Cardiac muscle cell (in vitro differentiated cells and primary cell): ENCODE results near the gene SLC10A1. TPM values are rescaled to one million over a fixed set of nuclear protein-coding genes. Genes with fewer than 3 reads are reported as not detected.
"Not testable (repeated sequence)": the region's sequence is repeated elsewhere in the genome, so short reads cannot be mapped to it uniquely, and the experiment has no call there.

Experiments
- DNase-seq, 2 donors: peaks; one replicate each; pipeline versions ENCODE4 v3.0.0 to v3.0.0-alpha.2; 2010 to 2017; ENCODE audit warnings: low read depth in 1 of 2, low spot score in 1 of 2
- H3K27ac ChIP-seq: fragments of 200-600 bp; sonication (generic); 2 replicates; pipeline ENCODE4 v1.5.1; 2016
- H3K27me3 ChIP-seq: fragments of 200-600 bp; sonication (generic); 2 replicates; pipeline ENCODE4 v1.6.0; 2016; ENCODE audit warnings: control low read depth
- H3K36me3 ChIP-seq: fragments of 200-600 bp; sonication (generic); 2 replicates; pipeline ENCODE4 v1.5.1; 2016; ENCODE audit warnings: control low read depth
- H3K4me1 ChIP-seq: fragments of 200-600 bp; sonication (generic); 2 replicates; pipeline ENCODE4 v1.8.1; 2017; ENCODE audit warnings: low read depth, mild to moderate bottlenecking, mixed run types
- H3K4me3 ChIP-seq: fragments of 200-600 bp; sonication (generic); 2 replicates; pipeline ENCODE4 v1.5.1; 2016; ENCODE audit warnings: mild to moderate bottlenecking
- H3K9me3 ChIP-seq: fragments of 200-600 bp; sonication (generic); 2 replicates; pipeline ENCODE4 v1.5.1; 2017; ENCODE audit warnings: low read depth, mild to moderate bottlenecking, control low read depth
- polyA plus RNA-seq: library from polyadenylated mRNA; unstranded; fragments of >200 nt; fragmentation: Nextera tagmentation; extraction: Ambion mirVana; gene quantifications from 2 replicates; pipeline ENCODE4 v1.2.1, GENCODE V29; 2016
- total RNA-seq: library from RNA; depleted of rRNA; stranded (reverse); fragments of >200 nt; gene quantifications from 2 replicates; pipeline ENCODE4 v1.2.3, GENCODE V29; 2016
- TF ChIP-seq, protein P1 (sequence below): IDR thresholded peaks from 2 replicates; pipeline ENCODE4 v1.5.1; 2012; ENCODE audit warnings: low read depth, mild to moderate bottlenecking, low read length

The SLC10A1 gene
- total and polyA plus RNA-seq, 2 experiments from 2014 or later: not detected

DNA sequence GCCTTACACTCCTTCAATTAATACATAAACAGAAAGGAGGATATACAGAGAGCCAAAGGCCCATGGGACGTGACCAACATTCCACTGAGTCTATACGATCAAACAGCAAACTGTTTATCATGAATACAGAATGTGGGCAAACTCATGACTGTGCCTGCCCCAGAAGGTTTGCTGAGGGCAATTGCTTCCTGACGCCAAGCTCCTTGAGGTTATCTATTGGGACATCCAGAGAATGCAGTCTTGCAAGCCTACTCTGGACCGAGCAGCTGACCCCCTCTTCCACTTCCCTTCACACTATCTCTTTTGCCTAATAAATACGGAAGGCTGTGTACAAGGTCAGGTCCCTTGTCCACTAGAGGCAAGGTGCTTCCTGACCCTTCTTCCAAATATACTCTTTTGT lies 18.5 kb upstream of the SLC10A1 start:
- TF ChIP-seq, protein P1, sequence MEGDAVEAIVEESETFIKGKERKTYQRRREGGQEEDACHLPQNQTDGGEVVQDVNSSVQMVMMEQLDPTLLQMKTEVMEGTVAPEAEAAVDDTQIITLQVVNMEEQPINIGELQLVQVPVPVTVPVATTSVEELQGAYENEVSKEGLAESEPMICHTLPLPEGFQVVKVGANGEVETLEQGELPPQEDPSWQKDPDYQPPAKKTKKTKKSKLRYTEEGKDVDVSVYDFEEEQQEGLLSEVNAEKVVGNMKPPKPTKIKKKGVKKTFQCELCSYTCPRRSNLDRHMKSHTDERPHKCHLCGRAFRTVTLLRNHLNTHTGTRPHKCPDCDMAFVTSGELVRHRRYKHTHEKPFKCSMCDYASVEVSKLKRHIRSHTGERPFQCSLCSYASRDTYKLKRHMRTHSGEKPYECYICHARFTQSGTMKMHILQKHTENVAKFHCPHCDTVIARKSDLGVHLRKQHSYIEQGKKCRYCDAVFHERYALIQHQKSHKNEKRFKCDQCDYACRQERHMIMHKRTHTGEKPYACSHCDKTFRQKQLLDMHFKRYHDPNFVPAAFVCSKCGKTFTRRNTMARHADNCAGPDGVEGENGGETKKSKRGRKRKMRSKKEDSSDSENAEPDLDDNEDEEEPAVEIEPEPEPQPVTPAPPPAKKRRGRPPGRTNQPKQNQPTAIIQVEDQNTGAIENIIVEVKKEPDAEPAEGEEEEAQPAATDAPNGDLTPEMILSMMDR: no peak
- H3K9me3 ChIP-seq: no peaks in the 10 kb centered on the region
- no peak overlapping the region for H3K4me3 ChIP-seq
- no peaks in the 10 kb centered on the region for H3K36me3 ChIP-seq
- peaks cover 23% of the 10 kb centered on the region for H3K27me3 ChIP-seq
- DNase-seq: no peak
- H3K27ac ChIP-seq: no peak overlapping the region
- H3K4me1 ChIP-seq: no peaks in the 10 kb centered on the region

GRCh38 chr14:69814397-69814796 lies 17.4 kb upstream of the SLC10A1 start:
- Histone ChIP-seq H3K4me3 (no peak overlapping the region), H3K36me3 (no peaks in the 10 kb centered on the region), H3K27me3 (peaks cover 23% of the 10 kb centered on the region), H3K27ac (no peak overlapping the region), H3K9me3 (no peaks in the 10 kb centered on the region), H3K4me1 (no peaks in the 10 kb centered on the region)
- TF ChIP-seq, protein P1: no peak
- no peak for DNase-seq

DNA sequence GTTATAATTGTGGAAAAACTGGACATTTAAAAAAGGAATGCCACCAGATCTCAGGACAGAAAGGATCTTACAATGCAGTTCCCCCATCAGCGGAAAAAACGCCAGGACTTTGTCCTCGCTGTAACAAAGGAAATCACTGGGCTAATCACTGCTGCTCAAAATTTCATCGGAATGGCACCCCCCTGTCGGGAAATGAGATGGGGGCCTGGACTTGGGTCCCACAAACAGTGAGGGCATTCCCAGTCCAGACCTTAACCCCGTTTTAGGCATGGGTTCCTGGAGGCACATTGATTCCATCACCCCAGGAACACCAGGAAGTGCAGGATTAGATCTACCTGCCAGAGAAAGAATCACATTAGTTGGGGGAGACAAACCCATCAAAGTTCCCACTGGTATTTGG lies 16.3 kb upstream of the SLC10A1 start:
- peaks cover 21% of the 10 kb centered on the region for H3K27me3 ChIP-seq
- H3K36me3 ChIP-seq, H3K9me3 ChIP-seq, H3K4me1 ChIP-seq, H3K4me3 ChIP-seq, DNase-seq, H3K27ac ChIP-seq: not testable (repeated sequence)

DNA sequence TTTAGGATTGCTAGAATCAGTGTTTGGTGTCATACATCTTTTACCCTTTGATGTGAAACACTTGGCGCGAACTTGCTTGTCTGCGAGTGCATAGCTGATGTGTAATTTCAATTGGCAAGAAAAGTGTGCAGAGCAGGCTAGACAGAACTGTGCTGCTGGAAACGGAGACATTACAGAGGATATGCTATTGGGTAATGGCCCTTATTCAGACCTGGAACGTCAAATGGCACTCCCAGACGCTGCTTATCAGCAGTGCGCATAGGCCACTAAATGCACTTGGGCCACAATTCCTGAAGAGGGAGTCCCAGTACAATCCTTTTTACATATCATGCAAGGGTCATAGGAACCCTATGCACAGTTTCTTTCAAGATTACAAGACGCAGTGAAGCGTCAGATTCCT lies 15.7 kb upstream of the SLC10A1 start:
- Histone ChIP-seq H3K27me3 (peaks cover 17% of the 10 kb centered on the region), H3K4me1 (no peaks in the 10 kb centered on the region), H3K27ac (no peak overlapping the region), H3K9me3 (no peaks in the 10 kb centered on the region), H3K36me3 (no peaks in the 10 kb centered on the region), H3K4me3 (no peak overlapping the region)
- DNase-seq: peak in 1 of 2 donors; percentile 3
- TF ChIP-seq, protein P1: no peak

- TF ChIP-seq, protein P1: no peak
- no peak overlapping the region for H3K27ac ChIP-seq
These were observed 14.8 kb upstream of the SLC10A1 start for GRCh38 chr14:69811868-69812252.

DNA sequence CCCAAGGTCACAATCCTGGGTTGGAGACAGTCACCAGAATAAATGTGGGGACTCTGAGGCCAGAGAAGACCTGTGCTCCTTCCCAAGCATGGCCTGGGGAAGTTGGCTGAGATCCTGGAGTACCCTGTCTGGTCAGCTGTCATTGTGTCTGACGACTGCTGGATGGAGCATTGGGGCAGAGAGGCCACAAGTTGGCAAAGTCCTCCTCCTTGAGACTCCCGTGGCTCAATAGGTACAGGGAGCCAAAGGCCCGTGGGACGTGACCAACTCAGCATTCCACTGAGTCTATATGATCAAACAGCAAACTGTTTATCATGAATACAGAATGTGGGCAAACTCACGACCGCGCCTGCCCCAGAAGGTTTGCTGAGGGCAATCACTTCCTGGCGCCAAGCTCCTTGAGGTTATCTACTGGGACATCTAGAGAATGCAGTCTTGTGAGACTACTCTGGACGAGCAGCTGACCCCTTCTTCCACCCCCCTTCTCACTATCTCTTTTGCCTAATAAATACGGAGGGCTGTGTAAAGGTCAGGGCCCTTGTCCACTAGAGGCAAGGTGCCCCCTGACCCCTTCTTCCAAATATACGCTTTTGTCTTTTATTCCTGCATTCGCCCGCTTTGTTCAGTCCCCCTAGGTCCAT lies 14.3 kb upstream of the SLC10A1 start:
- no peaks in the 10 kb centered on the region for H3K36me3 ChIP-seq
- H3K4me3 ChIP-seq: no peak overlapping the region
- H3K9me3 ChIP-seq: no peaks in the 10 kb centered on the region
- H3K4me1 ChIP-seq: no peaks in the 10 kb centered on the region
- peaks cover 8% of the 10 kb centered on the region for H3K27me3 ChIP-seq
- no peak for DNase-seq
- no peak overlapping the region for H3K27ac ChIP-seq
- TF ChIP-seq, protein P1: no peak

More at GRCh38 chr14:69811868-69812252, 14.8 kb upstream of the SLC10A1 start:
- peaks cover 11% of the 10 kb centered on the region for H3K27me3 ChIP-seq
- DNase-seq: no peak
- no peaks in the 10 kb centered on the region for H3K4me1 ChIP-seq
- H3K4me3 ChIP-seq: no peak overlapping the region
- no peaks in the 10 kb centered on the region for H3K36me3 ChIP-seq
- no peaks in the 10 kb centered on the region for H3K9me3 ChIP-seq
